GM15510 (cell line): ENCODE measurements around the gene PNPLA8.

Experiments
- POLR2A ChIP-seq: IDR thresholded peaks from 3 replicates; pipeline ENCODE4 v1.6.1; 2011; ENCODE audit warnings: borderline replicate concordance; ENCODE audit not compliant: insufficient read length; ENCODE audit errors: extremely low read depth

The PNPLA8 gene

DNA sequence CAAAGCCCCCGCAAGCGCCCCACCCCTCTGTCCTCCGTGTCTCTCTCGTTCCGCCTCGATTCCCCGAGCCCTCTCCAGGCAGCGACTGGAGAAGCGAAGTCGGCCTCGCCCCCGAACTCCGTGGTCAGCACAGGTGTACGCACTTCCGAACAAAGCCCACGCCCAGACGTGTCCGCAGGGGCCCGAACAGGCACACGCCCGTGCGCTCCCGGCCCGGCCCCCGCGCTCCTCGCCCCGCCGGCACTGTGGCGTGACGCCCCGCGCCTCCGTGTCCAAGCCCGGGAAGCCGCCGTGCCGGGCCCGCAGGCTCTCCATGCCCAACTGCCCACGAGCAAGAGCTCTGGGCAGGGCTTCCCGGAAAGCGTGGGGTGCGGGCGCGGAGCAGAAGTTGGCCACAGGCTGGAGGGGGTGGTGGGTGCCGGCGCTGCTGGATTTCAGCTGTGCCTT lies 70.4 kb downstream of the PNPLA8 start:
- no peak for TF ChIP-seq POLR2A

DNA sequence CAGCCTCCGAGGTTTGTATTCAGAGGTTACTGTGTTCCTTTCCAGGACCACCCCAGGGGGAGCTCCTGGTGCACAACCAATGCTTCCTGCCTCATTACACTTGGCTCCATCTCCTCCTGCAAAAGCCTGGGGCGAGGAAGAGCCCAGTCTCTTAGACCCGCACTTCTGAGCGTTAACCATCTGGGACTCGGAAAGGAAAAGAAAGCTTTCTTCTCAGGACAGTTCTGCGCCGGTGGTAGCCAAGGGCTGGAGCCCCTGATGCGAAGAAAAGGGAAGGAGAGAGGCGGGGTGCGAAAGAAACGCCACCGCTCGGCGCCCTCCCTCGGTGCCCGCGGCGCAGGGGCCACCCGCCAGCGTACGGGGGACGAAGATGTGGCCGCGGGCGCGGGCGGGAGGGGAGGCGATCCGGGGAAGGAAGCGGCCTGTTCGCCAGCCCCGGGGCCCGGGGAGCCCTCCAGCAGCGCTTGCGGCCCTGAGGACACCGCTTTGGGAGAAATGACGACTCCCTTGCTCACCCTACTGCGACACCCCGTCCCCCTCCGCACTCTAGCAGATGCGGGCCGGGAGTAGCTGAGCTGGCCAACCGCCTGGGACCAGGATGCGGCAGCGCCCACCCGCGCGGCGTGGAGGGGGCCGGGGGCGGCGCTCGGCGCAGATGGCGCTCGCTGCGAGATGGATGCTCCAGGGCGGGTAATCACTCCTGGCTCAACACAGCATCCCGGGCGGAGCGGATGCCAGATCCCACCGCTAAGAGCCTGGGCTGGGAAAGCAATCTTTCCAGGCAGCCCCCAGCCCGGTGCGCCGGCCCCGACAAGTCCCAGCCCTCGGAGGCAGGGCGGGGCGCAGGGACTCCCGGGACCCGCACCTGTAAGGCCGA lies 71.0 kb downstream of the PNPLA8 start:
- no peak for TF ChIP-seq POLR2A

GRCh38 chr7:108454317-108454673 lies 71.6 kb downstream of the PNPLA8 start:
- TF ChIP-seq POLR2A: no peak

DNA sequence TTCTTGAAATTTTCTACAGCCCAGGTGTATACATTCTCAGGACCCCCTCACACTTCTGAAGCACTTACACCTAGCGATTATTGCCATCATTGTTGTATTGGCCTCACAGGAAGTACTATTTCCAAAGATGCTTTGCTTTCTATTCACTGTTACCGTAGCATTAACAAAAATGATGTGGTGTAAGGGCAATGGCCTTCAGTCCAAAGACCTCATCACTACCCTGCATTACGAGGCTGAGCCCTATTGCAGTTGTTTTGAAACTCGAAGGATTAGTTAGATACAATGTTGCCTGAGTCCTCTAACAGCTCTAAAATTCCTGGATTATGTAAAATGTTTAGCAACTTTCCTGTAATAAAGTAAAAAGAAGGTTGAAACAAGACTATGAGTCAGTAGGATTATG lies 72.6 kb downstream of the PNPLA8 start:
- no peak for TF ChIP-seq POLR2A

DNA sequence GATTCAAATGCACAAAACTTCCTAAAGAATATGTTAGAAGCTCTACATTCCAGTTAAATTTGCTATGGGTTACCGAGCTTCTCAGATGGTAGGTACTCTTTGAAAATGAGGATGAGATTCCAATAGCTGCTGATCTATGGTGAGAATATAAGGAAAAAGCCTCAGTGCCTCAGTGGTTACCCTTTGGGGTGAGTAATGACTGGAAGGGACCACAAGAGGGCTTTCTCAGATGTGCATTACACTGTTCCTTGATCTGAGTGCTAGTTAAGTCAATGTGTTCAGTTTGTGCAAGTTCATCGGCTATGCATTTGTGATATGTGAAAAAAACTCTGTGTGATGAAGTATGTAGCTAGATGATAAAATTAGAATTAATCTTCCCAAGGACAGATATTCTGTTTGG lies 73.2 kb downstream of the PNPLA8 start:
- no peak for TF ChIP-seq POLR2A

DNA sequence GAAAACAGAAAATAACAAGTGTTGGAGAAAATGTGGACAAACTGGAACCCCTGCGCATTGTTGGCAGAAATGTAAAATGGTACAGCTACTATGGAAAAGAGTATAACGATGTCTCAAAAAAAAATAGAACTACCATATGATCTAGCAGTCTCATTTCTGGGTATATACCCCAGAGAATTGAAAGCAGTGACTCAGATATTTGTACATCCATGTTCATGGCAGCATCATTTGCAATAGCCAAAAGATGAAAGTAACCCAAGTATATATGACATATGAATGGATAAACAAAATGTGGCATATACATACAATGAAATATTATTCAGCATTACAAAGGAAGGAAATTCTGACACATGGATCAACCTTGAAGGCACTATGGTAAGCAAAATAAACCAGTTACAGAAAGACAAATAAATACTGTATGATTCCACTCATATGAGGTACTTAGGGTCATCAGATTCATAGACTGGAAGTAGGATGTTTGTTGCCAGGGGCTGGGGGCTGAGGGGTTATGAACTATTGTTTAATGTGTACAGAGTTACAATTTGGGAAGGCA lies 74.6 kb downstream of the PNPLA8 start:
- TF ChIP-seq POLR2A: no peak

DNA sequence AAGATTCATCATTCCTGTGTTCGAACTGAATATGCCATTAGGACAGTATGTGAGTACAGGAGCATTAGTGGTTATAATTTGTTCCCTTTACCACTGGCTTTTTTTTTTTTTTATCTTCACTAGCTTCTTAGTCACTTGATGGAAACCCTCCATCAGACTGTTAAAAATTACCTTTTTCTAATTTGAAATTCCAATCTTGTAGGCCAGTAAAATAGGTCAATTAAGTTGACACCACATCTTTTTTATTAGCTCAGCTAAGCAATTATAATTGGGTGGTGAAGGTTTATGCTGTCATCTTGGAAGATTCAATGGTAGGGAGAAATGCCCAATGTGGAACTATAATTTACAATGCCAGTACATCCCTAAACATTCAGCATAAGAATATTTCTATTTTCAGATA lies 75.8 kb downstream of the PNPLA8 start:
- TF ChIP-seq POLR2A: no peak

- TF ChIP-seq POLR2A: no peak
Measured at GRCh38 chr7:108449521-108449920, 76.4 kb downstream of the PNPLA8 start.

DNA sequence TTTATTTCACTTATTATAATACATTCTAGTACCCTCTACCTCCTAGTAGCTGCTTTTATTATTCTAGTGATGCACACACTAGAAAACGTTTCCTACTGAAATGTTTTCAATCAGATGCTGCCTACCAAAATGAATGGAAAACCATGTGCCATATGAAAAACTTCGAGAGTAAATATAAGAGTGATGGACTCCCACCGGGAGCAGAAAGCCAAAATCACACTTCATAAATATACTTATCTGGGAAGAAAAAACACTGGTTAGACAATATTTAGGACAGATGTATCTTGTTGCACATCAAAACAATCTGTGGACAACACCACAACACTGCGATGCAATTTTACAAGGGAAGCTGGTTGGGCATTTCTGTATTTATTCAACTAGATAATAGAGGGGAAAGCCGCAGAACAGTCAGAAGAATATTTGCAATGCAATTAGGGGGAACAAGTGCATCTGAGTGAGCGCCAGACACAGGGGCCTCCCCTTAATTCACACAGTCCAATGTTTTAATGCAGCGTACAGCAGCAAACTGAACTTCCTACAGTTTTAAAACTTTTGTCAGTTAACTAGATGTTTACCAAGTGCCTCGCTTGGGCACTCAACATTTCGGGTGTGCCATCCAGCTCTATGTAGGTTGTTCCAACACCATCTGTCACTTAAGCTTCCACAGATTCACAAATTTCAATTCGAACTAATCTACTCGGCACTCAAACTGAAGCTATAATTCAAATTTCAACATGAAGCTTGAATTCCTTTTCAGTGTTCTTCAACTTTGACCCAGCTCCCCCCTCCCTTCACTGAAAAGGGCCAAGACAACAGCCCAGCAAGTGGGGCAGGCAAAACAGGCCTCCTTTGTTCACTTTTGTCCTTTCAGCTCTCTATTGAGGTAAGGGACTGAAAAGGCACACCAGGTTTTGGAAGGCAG lies 77.1 kb downstream of the PNPLA8 start:
- no peak for TF ChIP-seq POLR2A

DNA sequence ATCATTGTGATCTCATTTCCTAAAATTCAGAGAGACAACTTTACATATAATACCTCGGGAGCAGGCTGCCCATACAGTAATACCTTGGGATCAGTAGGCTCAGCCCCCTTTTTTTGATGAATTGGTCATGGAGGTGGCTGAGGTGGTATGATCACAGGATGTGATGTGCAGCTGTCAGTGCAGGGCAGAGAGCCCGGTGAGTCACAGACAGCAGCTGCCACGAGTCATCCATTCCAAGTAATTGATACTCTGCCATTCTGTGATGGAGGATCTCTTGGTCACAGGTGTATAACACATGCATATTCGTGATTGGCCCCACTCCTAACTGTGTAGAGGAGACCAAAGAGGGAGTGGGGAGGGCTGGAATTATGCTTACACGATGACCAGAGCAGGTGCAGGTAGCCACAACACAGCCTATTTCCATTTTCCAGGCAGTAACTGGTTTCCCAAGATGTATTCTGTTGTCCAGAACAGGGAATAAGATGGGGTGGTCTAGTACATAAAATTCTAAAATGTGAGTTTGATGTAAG lies 83.8 kb downstream of the PNPLA8 start:
- TF ChIP-seq POLR2A: no peak

DNA sequence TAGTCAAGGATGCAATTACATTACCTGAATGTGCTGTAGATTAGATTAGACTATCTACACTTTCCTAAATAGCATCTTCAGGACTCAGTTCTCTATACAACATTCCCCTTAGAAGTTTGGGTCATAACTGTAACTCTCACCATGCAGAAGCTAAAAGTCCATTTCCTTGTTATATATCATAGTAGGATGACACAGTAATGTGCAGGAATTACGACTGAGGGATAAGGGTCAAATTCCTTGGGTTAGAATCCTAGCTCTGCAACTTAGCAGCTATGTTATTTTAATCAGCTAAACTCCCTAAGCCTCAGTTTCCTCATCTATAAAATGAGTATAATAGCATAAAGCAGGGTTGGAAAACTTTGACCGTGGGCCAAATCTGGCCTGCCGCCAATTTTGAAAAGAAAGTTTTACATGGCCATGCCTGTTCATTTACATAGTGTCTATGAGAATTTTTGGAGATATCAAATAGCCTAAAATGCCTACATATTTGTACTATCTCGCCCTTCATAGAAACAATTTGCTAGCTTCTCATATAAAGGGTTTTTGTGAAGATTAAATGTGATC lies 84.5 kb downstream of the PNPLA8 start:
- TF ChIP-seq POLR2A: no peak

DNA sequence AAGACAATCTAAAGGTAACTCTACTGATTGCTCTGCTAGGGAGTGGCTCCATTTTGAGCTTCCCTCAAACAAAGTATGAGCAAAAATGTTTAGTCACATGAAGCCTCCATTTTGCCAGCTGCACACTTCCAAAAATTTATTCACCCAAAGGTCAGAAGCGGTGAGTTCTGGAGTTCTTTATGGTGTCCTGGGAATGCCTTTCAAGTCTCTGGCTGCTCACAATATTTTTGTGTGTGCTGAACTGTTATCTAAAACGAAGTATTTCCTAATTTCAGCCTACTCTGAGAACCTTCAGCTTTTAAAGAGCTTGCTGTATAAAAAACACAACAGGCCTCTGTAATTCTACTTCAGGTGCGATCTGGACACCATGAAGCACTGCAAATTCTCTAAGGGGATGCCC lies 85.3 kb downstream of the PNPLA8 start:
- no peak for TF ChIP-seq POLR2A

- no peak for TF ChIP-seq POLR2A
Measured at GRCh38 chr7:108436906-108437305, 89.0 kb downstream of the PNPLA8 start.

- no peak for TF ChIP-seq POLR2A
Measured at GRCh38 chr7:108434010-108434409, 91.9 kb downstream of the PNPLA8 start.

- no peak for TF ChIP-seq POLR2A
Measured at GRCh38 chr7:108431099-108431498, 94.8 kb downstream of the PNPLA8 start.

- TF ChIP-seq POLR2A: no peak
Measured at GRCh38 chr7:108430664-108431063, 95.3 kb downstream of the PNPLA8 start.

GRCh38 chr7:108427766-108428165 lies 98.2 kb downstream of the PNPLA8 start:
- TF ChIP-seq POLR2A: no peak
